ENCODE results near the gene KDM4B.

DNA sequence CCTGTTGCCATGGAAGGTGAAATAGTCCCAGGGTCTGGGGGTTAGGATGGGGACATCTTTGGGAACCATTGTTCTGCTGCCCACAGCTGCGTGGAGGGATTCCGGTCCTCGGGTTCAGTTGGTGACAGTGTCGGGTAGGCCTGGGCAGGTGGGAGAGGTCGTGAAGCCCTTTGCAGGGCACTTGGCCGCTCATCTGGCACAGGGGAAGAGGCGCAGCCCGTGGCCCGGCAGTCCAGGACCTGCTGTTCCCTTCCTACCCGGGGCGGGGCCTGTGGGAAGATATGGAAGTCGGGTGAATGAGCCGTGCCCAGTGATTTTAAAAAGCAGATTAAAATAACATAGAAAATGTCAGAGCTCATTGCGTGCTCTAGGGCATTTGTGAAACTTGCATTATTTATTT lies 44.8 kb downstream of the KDM4B start:
- TF ChIP-seq POLR2A (IDR thresholded peaks at IDR 0.05; ENCODE audit: low read length) (no peak), GATA1 (IDR thresholded peaks at IDR 0.05; ENCODE audit: low read depth, low read length) (no peak)
